Measurements from ENCODE around the gene KCTD21.

Gene KCTD21

GRCh38 chr11:78218707-78219492 is 30.5 kb upstream of the KCTD21 start:
- DNase-seq (ENCODE audit: low spot score): peak; percentile 23

GRCh38 chr11:78217650-78218541 is 29.5 kb upstream of the KCTD21 start:
- peak; percentile 52 for DNase-seq (ENCODE audit: low spot score)

GRCh38 chr11:78216571-78217287 is 28.3 kb upstream of the KCTD21 start:
- DNase-seq (ENCODE audit: low spot score): peak; percentile 20

- DNase-seq (ENCODE audit: low spot score): no peak
Observed at GRCh38 chr11:78216021-78216420, 27.6 kb upstream of the KCTD21 start.

GRCh38 chr11:78214331-78215194 is 26.1 kb upstream of the KCTD21 start:
- no peak for DNase-seq (ENCODE audit: low spot score)

GRCh38 chr11:78213526-78214330 is 25.3 kb upstream of the KCTD21 start:
- no peak for DNase-seq (ENCODE audit: low spot score)

- DNase-seq (ENCODE audit: low spot score): no peak
Observed at GRCh38 chr11:78212586-78213371, 24.4 kb upstream of the KCTD21 start.

GRCh38 chr11:78211565-78211964 is 23.1 kb upstream of the KCTD21 start:
- DNase-seq (ENCODE audit: low spot score): no peak

- no peak for DNase-seq (ENCODE audit: low spot score)
Observed at GRCh38 chr11:78210000-78210608, 21.7 kb upstream of the KCTD21 start.

- no peak for DNase-seq (ENCODE audit: low spot score)
Observed at GRCh38 chr11:78209478-78209877, 21.1 kb upstream of the KCTD21 start.

- DNase-seq (ENCODE audit: low spot score): no peak
Observed at GRCh38 chr11:78208257-78209165, 20.1 kb upstream of the KCTD21 start.

GRCh38 chr11:78207532-78208256 is 19.3 kb upstream of the KCTD21 start:
- no peak for DNase-seq (ENCODE audit: low spot score)

GRCh38 chr11:78205691-78206090 is 17.3 kb upstream of the KCTD21 start:
- DNase-seq (ENCODE audit: low spot score): no peak

GRCh38 chr11:78205256-78205655 is 16.8 kb upstream of the KCTD21 start:
- DNase-seq (ENCODE audit: low spot score): no peak

GRCh38 chr11:78203184-78203583 is 14.8 kb upstream of the KCTD21 start:
- DNase-seq (ENCODE audit: low spot score): no peak

- DNase-seq (ENCODE audit: low spot score): no peak
Observed at GRCh38 chr11:78202733-78203167, 14.3 kb upstream of the KCTD21 start.

- no peak for DNase-seq (ENCODE audit: low spot score)
Observed at GRCh38 chr11:78201096-78201818, 12.8 kb upstream of the KCTD21 start.
